ENCODE measurements around the gene NLGN2.

NLGN2 gene

DNA sequence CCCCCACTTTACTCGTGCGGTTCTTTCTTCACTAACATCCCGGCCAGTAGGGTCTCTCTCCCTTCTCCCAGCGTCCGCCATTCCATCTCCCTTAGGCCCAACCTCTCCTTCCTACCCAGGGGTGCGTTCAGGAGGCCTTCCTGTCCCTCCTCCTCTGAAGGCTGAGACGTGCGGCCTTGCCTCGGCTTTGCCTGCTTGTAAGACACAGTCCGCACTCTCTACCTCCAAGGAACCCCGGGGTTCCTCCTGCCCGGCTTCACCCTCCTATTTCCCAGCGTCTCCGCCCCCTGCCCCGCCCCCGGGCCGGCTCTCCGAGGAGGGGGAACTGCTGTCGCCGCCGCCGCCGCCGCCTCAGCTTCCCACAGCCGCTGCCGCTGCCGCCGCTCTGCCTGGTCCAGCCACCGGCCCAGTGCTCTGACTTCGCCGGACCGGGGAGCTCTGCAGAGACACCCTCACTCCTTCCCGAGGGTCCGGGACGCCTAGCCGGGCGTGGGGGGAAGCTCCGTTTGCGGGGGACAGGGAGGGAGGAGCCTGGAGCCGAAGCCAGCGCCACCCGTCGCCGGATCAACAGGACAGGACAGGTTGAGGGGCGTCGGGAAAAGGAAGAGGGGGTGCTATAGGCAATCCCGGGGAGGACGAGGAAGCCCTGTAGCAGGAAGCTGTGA, 30.4 kb downstream of the NLGN2 start:
- peak; percentile 84 for DNase-seq

DNA sequence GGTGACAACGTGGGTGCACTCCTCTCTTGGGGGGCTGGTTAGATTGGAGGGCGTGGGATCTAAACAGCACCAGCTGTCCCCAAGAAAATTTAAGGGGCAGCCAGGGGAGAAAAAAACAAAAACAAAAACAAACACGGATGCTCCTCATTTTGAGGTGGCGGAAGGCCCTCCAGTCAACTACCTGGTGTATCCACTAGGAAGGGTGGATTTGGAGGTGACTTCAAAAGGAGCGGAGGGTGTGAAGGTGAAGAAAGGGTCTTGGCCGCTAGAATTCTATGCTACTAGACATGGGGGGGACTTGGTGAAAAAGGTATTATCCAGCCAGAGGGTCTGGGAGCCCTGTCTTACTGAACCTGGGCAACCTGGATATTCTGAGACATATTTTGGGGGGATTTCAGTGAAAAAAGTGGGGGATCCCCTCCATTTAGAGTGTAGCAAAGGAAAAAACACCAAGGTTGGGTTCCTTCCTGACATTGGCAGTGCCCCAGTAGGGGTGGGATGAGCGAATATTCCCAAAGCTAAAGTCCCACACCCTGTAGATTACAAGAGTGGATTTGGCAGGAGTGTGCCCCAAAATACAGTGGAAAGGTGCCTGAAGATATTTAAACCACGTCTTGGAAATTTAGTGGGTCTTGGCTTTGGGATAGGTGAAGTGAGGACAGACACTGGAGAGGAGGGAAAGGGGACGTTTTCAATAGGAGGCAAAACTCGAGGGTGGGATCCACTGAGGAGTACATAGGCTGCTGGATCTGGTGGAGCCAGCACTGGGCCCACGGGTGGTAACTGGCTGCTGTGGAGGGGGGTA, 31.2 kb downstream of the NLGN2 start:
- no peak for DNase-seq

DNA sequence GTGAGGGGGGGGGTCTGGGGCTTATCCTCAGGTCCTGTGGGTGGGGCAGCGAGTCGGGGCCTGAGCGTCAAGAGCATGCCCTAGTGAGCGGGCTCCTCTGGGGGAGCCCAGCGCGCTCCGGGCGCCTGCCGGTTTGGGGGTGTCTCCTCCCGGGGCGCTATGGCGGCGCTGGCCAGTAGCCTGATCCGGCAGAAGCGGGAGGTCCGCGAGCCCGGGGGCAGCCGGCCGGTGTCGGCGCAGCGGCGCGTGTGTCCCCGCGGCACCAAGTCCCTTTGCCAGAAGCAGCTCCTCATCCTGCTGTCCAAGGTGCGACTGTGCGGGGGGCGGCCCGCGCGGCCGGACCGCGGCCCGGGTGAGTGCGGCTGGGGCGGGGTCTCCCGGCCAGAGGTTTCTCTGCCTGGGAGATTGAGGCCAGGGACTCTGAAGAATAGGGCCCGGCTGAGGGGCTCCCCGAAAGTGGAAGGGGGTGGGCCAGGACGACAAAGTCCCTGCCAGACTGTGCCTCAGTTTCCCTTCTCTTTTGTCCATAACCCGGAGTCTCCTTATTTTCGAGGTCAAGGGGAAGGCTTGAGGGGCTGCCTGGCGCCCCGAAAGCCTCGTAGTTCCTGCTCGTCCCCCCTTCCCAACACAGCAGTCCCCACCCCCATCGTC, 31.9 kb downstream of the NLGN2 start, which contains the start of gene FGF11:
Gene FGF11, plus strand, starts transcription at position 51 of the 651 bp plus-strand sequence. Its CDS starts 109 bp downstream, at position 160.
- DNase-seq = no peak

DNA sequence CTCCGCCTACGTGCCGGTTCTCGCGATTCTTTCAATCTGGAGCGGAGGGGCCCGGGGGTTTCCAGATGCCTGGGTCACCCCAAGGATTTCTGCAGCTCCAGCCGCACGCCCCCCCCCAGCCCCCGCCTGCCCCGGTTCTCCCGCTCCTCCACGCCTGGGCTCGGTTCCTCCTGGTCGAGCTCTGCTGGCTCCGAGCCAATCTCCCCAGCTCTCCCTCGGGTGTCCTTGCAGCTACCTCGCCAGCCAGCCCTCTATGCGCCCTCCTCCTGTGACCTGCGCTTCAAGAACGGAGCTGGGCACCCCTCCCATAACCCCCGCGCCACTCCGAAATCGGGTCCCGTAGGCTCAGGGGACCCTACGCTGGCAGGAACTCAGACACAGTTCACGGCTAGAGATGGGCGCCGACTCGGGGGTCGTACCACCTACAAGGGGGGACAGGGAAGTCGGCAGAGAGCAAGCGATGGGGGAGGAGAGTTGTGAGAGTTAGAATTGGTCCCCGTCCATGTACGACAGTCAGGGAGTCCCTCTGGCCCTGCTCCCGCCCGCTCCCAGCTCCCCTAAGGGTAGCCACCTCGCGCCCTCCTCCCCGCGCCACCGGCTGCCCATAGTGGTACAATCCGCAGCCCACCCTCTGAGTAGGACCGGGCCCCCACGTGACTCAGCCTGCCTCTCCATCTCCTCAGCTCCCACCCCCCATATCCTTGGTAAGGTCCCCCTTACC, 32.6 kb downstream of the NLGN2 start:
- DNase-seq = peak; percentile 32

DNA sequence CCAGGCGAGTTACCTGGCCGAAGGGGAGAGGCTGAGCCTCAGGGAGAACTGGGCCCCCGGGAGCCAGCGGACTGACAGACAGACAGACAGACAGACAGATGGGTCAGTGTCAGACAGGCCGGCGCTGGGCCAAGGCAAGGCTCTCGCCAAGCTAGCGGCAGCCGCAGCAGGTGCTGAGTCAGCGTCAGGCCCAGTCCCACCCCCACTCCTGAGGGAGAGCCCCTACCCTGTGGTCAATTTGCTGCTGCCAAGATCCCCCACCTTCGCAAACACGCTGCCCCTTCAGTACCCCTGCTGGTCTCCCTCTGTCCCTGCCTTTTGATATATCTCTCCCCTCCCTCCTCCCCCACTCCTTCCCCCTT, 33.2 kb downstream of the NLGN2 start:
- no peak for DNase-seq

DNA sequence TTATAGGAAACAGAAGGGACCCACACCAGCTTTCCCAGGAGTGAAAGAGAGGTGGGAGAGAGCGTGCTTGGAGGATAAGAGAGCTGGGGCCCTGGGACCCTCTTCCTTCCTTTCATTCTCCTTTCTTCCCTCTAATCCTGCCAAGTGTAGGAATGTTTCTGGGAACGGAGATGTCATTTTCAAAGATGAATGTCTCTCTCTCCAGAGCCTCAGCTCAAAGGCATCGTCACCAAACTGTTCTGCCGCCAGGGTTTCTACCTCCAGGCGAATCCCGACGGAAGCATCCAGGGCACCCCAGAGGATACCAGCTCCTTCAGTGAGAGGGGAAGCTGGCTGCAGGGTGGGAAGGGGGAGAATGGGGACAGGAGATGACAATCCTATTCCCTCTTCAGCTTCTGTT, 33.6 kb downstream of the NLGN2 start:
- DNase-seq = no peak

DNA sequence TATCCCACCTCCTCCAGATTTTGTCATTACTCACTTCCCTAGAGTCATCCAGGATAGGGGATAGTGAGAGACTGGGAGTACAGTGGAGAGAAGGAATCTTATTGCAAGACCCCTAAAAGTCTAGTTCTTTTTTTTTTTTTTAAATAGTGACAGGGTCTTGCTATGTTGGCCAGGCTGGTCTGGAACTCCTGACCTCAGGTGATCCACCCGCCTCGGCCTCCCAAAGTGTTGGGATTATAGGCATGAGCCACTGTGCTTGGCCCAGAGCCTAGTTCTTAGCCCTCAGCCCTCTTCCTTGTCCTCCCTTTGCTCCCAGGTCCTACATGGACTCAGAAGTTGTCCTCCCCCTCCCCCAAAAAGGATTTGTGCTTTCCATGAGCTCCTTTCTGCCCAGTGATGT, 34.5 kb downstream of the NLGN2 start:
- no peak for DNase-seq

DNA sequence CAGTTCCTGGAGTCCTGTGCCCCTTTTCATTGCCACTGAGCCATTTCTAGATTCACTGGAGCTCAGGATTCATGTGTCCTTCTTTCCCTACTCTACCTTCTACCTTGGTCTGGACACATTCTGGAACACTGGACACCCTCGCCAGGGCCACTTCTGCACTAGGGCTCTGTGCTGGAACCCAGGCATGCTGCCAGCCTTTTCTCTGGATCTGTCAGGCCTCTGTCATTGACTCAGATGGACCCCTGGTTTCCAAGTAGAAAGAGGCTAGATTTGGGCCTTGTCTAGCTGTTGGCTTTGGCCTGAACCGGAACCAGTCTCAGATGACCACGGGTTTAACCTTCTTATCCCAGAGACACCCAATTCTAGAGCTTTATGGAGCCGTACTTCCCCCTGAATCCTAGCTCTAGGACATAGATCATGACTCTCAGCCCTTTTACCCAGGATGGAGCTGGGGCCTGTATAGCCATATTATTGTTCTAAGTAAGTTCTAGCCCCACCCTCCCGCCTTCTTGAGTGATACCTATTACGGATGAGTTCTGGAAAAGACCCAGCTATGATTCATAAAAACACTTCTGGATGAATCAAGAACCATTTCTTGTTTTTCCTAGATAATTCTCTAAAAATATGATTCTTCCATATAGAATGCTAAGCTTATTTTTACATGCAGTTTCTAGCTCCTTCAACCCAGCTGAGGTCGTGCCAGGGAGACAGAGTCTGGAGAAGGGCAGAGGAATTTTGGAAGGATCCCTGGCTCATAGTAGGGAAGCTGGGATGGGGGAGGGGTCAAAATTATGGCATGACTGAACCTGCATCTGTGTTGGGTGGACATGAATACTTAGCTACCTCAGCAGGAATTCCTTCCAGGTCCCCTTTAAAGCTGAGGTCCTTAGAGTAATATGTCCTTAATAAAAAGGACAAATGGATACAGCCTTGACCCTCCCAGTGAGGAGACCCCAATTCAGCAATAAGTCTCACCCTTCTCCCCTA, 36.1 kb downstream of the NLGN2 start:
- DNase-seq = no peak

DNA sequence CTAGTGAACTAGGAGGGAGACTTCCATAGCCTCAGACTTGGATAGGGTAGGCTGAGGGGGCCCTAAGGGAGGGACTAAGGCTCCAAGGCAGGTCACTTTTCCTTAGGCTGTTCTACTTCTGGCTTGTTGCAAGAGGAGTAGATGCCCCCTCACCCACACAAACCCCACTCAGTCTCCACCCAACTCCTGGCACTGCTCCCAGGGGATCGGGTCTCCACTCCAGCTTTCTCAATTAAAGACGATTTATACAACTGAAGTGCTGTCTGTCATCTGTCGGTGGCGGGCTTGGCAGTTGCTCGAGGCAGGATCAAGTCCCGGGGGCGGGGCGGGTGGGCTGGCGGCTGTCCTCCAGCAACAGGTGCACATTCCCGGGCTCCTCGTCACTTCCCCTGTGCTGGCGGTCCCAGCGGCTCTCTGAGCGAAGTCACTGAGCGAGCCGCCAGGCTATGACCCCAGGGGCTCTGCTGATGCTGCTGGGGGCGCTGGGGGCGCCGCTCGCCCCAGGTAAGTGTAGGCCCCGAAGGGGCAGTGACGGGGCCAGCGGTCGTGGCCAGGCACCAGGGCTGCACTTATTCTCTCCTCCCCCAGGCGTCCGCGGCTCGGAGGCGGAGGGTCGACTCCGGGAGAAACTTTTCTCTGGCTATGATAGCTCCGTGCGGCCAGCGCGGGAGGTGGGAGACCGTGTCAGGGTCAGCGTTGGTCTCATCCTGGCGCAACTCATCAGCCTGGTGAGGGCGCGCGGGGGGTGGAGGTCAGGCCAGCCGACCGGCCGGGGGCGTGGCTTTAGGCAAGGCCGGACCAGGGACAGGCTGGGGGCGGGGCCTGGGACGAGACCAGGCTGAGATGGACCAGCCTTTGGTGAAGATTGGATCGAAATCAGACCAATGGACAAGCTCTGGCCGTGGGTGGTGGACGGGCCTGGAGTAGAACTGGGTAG, 37.3 kb downstream of the NLGN2 start, which contains the start of gene CHRNB1:
Gene CHRNB1, plus strand, starts transcription at position 380 of the 937 bp plus-strand sequence. Its CDS starts 67 bp downstream, at position 447.
- peak; percentile 20 for DNase-seq

DNA sequence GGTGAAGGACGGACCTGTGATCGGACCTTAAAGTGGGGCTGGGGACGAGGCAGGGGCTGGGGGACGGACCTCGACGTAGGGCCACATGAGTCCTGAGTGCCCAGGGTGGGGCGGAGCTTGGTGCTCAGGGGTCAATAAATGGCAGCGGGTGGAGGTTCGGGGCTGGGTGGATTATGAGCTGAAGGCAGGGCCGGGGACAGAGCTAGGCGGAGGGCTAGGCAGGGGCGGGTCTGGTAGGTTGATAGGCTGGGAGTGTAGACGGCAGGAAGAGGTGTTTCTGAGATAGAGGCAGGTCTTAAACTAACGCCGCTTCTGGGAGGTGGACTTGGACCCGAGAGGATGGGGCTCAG, 37.9 kb downstream of the NLGN2 start:
- DNase-seq = peak; percentile 56

DNA sequence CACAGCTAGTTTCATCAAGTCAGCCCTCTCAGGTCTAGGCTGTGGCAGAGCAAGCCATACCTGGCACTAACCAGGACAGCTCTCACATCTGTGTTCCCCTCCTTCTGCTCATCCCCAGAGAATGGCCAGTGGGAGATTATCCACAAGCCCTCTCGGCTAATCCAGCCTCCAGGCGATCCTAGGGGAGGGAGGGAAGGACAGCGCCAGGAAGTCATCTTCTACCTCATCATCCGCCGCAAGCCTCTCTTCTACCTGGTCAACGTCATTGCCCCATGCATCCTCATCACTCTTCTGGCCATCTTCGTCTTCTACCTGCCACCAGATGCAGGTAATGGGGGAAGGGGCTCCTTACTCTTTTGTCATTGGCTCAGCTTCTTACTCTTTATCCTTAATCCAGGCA, 40.8 kb downstream of the NLGN2 start:
- no peak for DNase-seq

DNA sequence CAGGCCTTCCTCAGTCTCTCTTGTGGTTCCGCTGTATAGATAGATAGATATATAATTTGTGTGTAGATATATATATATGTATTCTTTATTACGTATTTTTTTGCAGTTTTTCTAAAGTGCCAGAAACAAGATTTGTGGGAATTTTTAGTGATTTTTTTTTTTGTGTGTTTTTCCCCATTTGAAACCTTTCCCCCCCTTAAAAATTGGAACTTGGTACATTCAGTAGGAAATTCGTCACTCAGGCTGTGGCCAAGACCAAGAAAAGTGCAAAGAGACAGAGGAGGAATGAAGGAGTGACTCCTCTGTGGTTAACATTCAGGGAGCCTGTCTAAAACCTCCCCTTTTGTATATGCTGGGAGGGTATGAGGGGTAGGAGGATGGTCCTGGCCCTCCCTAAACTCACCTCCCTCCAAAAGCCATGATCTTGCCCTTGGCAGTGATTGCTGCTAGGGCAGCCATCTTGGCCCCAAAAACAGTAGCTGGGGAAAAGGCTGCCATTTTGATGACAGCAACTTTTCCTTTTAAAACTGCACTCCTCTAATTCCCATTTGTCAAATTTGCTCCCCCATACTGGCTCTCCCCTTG, 52.4 kb downstream of the NLGN2 start:
- no peak for DNase-seq

DNA sequence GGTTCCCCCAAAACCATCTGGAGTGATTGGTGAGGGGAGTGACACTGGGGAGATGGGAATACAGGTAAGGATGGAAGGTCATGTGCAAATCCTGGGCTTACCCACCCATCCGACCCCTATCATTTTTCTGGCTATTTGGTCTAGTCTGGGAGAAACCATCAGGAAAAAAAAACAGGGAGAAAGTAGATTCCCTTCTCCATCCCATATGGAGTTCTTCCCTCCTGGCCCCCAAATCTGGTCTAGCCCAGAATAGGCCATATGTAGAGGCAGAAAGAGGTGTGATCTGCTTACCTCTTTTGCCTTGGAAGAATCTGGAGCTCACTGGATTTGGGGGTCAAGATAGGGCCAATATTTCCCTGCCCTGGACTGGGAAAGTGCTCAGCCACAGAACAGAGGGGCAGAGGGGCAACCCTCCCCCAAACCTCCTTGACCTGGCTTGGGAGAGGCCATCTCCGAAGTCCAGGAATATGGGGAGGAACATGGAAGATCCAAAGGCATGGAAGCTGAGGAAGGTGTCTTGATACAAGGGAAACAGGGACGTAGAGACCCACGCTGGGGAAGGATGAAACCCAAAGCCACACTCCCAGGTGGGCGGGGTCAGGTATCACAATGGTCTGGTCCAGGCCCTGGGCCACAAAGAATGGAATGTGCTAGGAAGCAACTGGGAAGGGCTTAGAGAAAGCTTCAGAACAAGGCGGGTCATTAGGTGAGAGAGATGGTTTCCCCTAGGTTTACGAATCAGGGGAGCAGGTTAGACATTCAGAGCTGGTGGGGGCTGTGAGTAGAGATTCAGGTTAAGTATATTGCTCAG, 53.4 kb downstream of the NLGN2 start:
- no peak for DNase-seq

DNA sequence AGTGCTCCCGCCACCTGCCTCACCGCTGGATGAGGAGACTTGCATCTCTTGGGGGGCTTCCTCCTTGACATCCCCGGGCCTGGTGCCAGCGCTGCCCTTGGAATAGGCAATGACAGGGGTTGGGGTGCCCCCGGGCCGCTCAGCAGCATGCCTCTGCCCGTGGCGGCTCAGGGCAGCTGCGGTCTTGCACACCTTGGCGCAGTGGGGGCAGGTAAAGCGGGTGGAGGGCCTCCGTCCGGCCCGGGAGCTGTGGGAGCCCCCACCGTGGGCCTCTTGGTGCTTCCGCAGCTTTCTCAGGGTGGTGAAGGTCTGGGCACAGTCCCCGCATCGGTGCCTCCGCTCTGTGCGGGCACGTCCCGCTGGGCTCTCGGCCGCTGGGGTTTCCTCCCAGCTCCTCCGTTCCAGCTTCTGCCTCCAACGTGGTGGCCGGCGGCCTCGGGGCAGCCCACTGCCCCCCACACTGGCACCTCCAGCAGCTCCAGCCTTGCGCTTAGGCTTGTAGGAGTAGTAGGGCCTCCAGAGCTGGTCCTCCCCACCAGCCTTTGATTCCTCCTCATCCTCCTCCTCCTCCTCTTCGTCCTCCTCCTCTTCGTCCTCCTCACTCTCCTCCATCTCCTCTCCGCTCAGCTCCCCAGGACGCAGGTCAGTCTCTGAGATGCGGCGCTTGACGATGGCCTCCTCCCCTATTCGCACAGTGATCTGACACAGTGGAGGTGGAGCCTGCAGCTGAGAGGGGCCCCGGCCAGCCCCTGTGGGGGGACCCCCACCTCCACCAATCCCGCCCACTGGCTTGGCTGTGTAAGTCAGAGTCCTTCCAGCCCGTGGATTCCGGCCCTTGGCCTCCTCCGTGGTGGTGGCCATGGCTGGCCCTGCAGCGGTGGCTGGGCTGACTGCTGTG, 55.1 kb downstream of the NLGN2 start:
- DNase-seq = no peak

DNA sequence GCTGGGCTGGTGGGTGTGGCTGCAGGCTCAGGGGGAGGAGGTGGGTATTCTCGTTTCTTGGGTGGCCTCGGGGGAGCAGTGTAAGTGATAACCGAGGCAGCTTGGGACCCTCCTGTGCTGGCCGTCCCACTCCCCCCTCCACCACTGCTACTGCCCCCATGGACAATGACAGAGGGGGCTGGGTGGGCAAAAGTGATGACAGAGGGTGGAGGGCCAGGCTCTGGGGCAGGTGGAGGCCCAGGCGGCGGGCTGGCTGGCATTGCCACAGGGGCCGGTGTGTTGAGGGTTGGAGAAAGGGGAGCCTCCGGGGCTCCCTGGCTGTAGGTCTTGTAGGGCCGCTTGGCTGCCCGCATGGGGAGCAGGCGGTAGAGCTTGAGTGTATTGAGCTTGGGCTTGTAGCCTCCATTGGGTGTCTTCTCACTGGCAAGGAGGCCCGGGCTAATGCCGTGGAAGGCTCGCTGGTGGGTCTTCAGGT, 55.8 kb downstream of the NLGN2 start:
- DNase-seq = no peak

DNA sequence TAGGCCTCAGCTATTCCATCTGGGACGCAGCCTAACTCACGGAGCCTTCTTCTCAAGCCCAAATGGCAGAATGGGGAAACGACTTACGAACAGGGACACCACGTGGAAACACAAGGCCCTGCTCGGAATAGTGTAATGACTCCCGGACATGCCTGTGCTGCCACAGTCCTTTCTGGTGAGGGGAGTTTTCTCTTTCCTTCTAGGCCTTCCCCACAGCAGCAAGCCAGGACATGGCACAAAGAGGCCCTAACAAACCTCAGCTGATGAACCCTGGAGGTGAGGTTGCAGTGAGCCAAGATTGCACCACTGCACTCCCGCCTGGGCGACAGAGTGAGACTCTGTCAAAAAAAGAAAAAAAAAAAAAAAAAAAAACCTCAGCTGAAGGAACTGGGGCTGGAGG, 56.4 kb downstream of the NLGN2 start:
- no peak for DNase-seq

DNA sequence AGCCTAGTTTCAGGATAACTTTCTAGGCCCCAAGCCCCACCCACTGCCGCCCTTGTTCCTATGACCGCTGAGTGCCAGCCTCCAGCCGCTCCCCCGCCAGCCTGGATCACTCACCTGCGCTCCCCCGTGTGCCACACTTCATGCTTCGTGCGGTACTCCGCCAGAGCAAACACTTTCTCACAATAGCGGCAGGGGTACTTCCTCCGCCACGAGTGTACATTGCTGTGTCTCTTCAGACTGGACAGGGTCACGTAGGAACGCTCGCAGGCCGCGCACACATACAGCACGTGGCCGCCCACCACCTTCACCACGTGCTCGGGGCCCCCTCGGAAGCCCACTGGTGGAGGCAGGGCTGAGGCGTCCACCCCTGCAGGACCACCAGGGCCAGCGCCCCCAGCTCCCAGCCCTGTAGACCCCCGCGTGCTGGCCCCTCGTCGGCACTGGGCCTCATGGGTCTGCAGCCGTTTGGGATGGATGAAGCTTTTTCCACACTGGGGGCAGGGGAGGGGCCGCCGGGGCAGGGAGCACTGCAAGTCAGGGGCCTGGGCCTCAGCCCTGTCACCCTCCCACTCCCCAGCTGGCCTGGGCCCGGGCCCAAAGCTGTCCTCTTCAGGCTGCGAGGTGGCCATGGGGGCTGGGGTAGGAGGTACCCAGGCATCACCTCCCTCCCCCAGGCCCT, 58.1 kb downstream of the NLGN2 start:
- DNase-seq = no peak

DNA sequence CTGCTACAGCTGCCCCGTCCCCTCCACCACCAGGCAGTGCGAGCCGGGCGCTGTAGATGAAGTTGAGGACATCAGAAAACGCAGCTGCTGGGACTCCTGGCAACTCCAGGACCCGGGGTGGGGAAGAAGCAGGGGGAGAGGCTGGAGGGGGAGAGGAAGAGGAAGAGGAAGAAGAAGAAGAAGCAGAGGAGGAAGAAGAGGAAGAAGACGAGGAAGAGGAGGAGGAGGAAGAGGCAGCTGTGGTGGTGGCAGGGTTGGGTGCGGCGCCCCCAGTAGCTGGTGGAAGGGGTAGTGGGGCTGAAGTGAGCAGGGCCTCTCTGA, 58.6 kb downstream of the NLGN2 start:
- DNase-seq = no peak
